Activated CD4-positive, alpha-beta memory T cell treated with anti-CD3 and anti-CD28 coated beads for 36 hours (primary cell): ENCODE data around the gene PRR5. TPM values are rescaled to one million over a fixed set of nuclear protein-coding genes. Genes with fewer than 3 reads are reported as not detected.

Experiments
- CTCF ChIA-PET: fragments of 350-600 bp; sonication (Branson Sonifier 250); formaldehyde crosslinking; loops from one replicate; lab custom pipeline; 2021; ENCODE audit warnings: antibody characterized with exemption, inconsistent platforms; lab: Charles Lee
- POLR2A ChIA-PET: fragments of 350-600 bp; sonication (Branson Sonifier 250); formaldehyde crosslinking; loops from one replicate; lab custom pipeline; 2021; ENCODE audit warnings: antibody characterized with exemption; lab: Charles Lee
- DNase-seq: peaks from one replicate; pipeline ENCODE4 v3.0.0-alpha.2; 2020
- H3K27ac Mint-ChIP-seq: one replicate; pipeline ENCODE4 v1.8.0; 2021; ENCODE audit warnings: mixed read lengths
- H3K27me3 Mint-ChIP-seq: one replicate; pipeline ENCODE4 v1.8.0; 2021; ENCODE audit warnings: mixed read lengths
- H3K36me3 Mint-ChIP-seq: one replicate; pipeline ENCODE4 v1.8.0; 2021; ENCODE audit warnings: mixed read lengths
- H3K4me1 Mint-ChIP-seq: one replicate; pipeline ENCODE4 v1.8.0; 2021; ENCODE audit warnings: low read depth, mixed read lengths
- H3K4me3 Mint-ChIP-seq: one replicate; pipeline ENCODE4 v1.8.0; 2021; ENCODE audit warnings: mild to moderate bottlenecking, mixed read lengths
- H3K9me3 Mint-ChIP-seq: one replicate; pipeline ENCODE4 v1.8.0; 2021; ENCODE audit warnings: mixed read lengths
- intact Hi-C: fragments of 100-400 bp; cut with micrococcal nuclease; formaldehyde crosslinking; loops from one replicate; pipeline ENCODE4 v1.15.1; 2023
- total RNA-seq, 2 experiments: library from RNA; stranded (reverse); gene quantifications; one replicate each; pipeline ENCODE4 v1.2.3, GENCODE V29; 2021

Gene PRR5
- total RNA-seq, 2 experiments from 2014 or later: 10.3 to 11.8 TPM

DNA sequence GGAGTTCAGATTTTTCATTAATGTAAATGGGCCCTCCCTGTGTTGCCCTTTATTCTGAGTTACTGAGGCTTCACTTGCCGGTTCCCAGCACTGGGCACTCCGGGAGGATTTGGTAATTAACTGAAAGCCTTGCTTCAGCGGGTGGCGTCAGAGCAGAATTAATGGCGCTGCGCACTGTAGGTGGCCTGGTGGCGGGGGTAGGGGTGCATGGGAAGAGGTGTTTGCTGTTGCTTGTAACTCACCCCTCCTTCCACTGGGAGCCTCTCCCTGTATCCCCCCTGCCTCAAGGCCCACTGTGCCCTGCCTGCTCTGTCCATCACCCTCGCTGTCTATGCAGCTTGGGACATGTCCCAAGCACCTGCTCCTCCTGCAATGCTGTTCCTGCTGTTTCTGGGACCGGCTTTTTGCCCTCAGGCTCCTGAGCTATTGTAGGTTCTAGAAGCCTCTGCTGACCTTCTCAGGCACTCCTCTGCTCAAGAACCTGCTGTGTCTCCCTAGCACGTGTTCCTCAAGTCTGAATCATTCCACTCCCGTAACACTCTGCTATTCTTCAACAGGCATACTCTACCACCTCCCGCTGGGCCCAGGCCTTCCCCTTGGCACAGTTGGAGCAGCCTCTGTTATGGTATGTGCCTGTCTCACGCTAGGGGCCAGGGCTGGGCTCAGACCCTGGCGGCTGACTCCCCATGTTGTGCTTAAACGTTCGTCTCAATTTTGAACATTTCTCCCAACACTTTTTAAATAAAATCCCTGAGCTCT, 74.8 kb downstream of the PRR5 start:
- ChIA-PET CTCF (interaction anchor here (0.6 kb wide), 1 partner anchor 67 kb away, joined by 3 read pairs; no protein-coding TSS in a partner anchor), POLR2A (no interaction called here)
- no peaks in the 10 kb centered on the region for H3K36me3 Mint-ChIP-seq
- peaks cover under 1% of the 10 kb centered on the region for H3K27me3 Mint-ChIP-seq
- no peaks in the 10 kb centered on the region for H3K4me1 Mint-ChIP-seq
- DNase-seq: no peak
- intact Hi-C loops: no loop called here
- H3K4me3 Mint-ChIP-seq: no peak overlapping the region
- peaks cover 19% of the 10 kb centered on the region for H3K9me3 Mint-ChIP-seq
- H3K27ac Mint-ChIP-seq: no peak overlapping the region

DNA sequence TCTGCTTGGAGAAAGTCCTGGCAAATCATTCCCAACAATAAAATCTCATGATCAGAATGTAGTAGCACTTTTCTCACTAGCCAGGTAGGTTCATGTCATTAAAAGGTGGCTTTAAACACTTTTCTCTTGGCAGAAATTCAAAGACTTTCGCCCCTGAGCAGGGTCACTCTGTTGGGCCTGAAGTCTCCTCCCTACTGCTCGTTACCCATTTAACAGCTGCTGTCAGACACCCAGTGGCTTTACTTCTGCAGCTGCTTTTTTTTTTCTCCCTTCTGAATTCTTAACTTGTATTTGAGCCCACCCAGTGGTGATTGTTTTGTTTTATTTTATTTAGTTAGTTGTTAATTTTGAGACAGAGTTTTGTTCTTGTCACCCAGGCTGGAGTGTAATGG, 75.4 kb downstream of the PRR5 start:
- ChIA-PET POLR2A (no interaction called here), CTCF (interaction anchor here (0.6 kb wide), 1 partner anchor 67 kb away, joined by 3 read pairs; no protein-coding TSS in a partner anchor)
- Mint-ChIP-seq H3K4me3 (no peak overlapping the region), H3K27me3 (no peaks in the 10 kb centered on the region), H3K9me3 (peaks cover 19% of the 10 kb centered on the region), H3K27ac (no peak overlapping the region), H3K4me1 (no peaks in the 10 kb centered on the region), H3K36me3 (no peaks in the 10 kb centered on the region)
- intact Hi-C loops: no loop called here
- DNase-seq: no peak

- POLR2A ChIA-PET: no interaction called here
- no peaks in the 10 kb centered on the region for H3K36me3 Mint-ChIP-seq
These were observed 79.0 kb downstream of the PRR5 start for GRCh38 chr22:44780876-44781449.

DNA sequence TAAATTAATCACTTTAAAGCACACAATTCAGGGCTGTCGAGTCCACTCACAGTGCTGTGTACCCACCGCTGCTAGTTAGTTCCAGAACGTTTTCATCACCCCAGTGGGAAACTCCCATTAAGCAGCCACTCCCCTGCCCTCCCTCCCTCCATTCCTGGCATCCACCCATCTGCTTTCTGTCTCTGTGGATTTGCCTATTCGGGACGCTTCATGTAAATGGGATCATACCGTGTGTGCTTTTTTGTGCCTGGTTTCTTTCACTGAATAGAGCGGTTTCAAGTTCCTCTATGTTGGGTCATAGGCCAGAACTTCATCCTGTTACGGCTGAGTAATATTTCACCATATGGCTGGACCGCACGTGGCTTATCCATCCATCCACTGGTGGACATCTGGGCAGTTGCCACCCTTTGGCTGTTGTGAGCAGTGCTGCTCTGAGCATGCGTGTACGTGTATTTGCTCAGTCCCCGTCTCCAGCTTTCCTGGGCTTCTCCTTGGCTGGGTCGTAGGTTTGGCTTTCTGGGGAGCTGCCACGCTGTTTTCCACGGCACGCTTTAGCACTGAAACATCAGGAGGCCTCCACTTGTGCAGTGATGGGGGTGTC, 80.5 kb downstream of the PRR5 start:
- Mint-ChIP-seq H3K4me1 (no peaks in the 10 kb centered on the region), H3K27me3 (peaks cover 3% of the 10 kb centered on the region), H3K36me3 (no peaks in the 10 kb centered on the region), H3K9me3 (no peaks in the 10 kb centered on the region), H3K4me3 (no peak overlapping the region), H3K27ac (no peak overlapping the region)
- intact Hi-C loops: no loop called here
- no peak for DNase-seq
- ChIA-PET POLR2A (no interaction called here), CTCF (no interaction called here)

More at GRCh38 chr22:44780876-44781449, 79.0 kb downstream of the PRR5 start:
- no peak for DNase-seq
- CTCF ChIA-PET: interaction anchor here (0.6 kb wide), 1 partner anchor 16 kb away, joined by 3 read pairs; no protein-coding TSS in a partner anchor
- Mint-ChIP-seq H3K4me3 (no peak overlapping the region), H3K27me3 (peaks cover 3% of the 10 kb centered on the region), H3K27ac (no peak overlapping the region), H3K4me1 (no peaks in the 10 kb centered on the region), H3K9me3 (no peaks in the 10 kb centered on the region)
- intact Hi-C loops: no loop called here

- H3K4me1 Mint-ChIP-seq: no peaks in the 10 kb centered on the region
- intact Hi-C loops: no loop called here
- no peaks in the 10 kb centered on the region for H3K9me3 Mint-ChIP-seq
- DNase-seq: no peak
- no peaks in the 10 kb centered on the region for H3K36me3 Mint-ChIP-seq
- H3K27ac Mint-ChIP-seq: no peak overlapping the region
- H3K4me3 Mint-ChIP-seq: no peak overlapping the region
- H3K27me3 Mint-ChIP-seq: peaks cover 3% of the 10 kb centered on the region
- ChIA-PET POLR2A (no interaction called here), CTCF (no interaction called here)
These were observed 81.1 kb downstream of the PRR5 start for GRCh38 chr22:44783091-44783490.

DNA sequence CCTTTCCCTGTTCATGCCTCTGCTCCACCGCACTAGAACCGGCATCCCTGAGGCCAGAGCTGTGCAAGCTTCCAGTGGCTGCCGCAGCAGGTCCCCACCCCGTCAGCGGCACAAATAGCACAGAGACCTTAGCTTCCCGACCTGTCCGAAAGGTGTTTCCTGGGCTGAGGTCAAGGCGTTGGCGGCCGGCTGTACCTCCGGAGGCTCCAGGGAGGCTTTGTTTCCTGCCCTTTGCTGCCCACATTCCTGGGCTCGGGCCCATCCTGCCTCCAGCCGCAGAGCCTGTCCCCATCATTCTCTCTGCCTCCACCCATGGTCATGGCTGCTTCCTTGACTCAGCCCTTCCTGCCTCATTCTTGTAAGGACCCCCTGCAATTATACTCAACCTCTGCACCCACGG, 81.6 kb downstream of the PRR5 start:
- H3K36me3 Mint-ChIP-seq: no peaks in the 10 kb centered on the region
- ChIA-PET POLR2A (no interaction called here), CTCF (no interaction called here)
- DNase-seq: no peak
- no peak overlapping the region for H3K27ac Mint-ChIP-seq
- no peaks in the 10 kb centered on the region for H3K9me3 Mint-ChIP-seq
- no peaks in the 10 kb centered on the region for H3K4me1 Mint-ChIP-seq
- H3K4me3 Mint-ChIP-seq: no peak overlapping the region
- peaks cover 3% of the 10 kb centered on the region for H3K27me3 Mint-ChIP-seq
- intact Hi-C loops: no loop called here

DNA sequence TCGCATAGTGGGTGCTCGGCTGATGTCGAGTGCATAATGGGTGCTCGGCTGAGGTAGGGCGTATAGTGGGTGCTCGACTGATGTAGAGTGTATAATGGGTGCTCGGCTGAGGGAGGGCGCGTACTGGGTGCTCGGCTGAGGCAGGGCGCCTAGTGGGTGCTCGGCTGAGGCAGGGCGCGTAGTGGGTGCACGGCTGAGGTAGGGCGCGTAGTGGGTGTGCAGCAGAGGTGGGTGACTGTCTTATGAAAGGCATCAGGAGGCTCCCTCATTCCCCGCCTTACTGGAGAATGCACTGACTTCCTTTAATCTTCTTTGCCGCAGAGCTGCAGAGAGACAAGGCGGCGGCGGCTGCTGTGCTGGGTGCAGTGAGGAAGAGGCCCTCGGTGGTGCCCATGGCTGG, 84.1 kb downstream of the PRR5 start:
- Mint-ChIP-seq H3K4me3 (no peak overlapping the region), H3K9me3 (no peaks in the 10 kb centered on the region), H3K36me3 (no peaks in the 10 kb centered on the region), H3K27me3 (peaks cover 3% of the 10 kb centered on the region), H3K27ac (no peak overlapping the region), H3K4me1 (no peaks in the 10 kb centered on the region)
- no peak for DNase-seq
- ChIA-PET POLR2A (no interaction called here), CTCF (no interaction called here)
- intact Hi-C loops: no loop called here

GRCh38 chr22:44786610-44787009, 84.6 kb downstream of the PRR5 start:
- ChIA-PET POLR2A (no interaction called here), CTCF (no interaction called here)
- intact Hi-C loops: no loop called here
- H3K4me1 Mint-ChIP-seq: no peaks in the 10 kb centered on the region
- no peaks in the 10 kb centered on the region for H3K36me3 Mint-ChIP-seq
- H3K27ac Mint-ChIP-seq: no peak overlapping the region
- H3K9me3 Mint-ChIP-seq: no peaks in the 10 kb centered on the region
- H3K4me3 Mint-ChIP-seq: no peak overlapping the region
- H3K27me3 Mint-ChIP-seq: peaks cover 3% of the 10 kb centered on the region
- DNase-seq: no peak

Other genes starting within 250 kb of the PRR5 start
- gene RTL6, start 204.0 kb upstream of the PRR5 start, total RNA-seq: 1 to 10 TPM; 7.2 to 7.4 TPM
- gene ARHGAP8, start 50.4 kb downstream of the PRR5 start, total RNA-seq: under 1 TPM; 0.73 to 0.88 TPM